ENCODE measurements around the gene LAMA3. TPM values are rescaled to one million over a fixed set of nuclear protein-coding genes. Genes with fewer than 3 reads are reported as not detected.
A peak's percentile ranks its signal among the peaks of the same experiment; 100 is the strongest.

The LAMA3 gene
- total RNA-seq, 2 donors from 2014 or later: 5.0 to 6.4 TPM

GRCh38 chr18:23650968-23651927, 38.0 kb upstream of the LAMA3 start:
- no peaks in the 10 kb centered on the region for H3K27me3 ChIP-seq
- H3K9me3 ChIP-seq: no peaks in the 10 kb centered on the region
- peaks cover 0 to 10% of the 10 kb centered on the region in 2 donors for H3K4me1 ChIP-seq
- DNase-seq (ENCODE audit: low spot score): no peak
- H3K36me3 ChIP-seq: no peaks in the 10 kb centered on the region
- no peak for TF ChIP-seq CTCF (IDR thresholded peaks at IDR 0.05)
- H3K27ac ChIP-seq: no peak overlapping the region
- no peak overlapping the region for H3K4me3 ChIP-seq

DNA sequence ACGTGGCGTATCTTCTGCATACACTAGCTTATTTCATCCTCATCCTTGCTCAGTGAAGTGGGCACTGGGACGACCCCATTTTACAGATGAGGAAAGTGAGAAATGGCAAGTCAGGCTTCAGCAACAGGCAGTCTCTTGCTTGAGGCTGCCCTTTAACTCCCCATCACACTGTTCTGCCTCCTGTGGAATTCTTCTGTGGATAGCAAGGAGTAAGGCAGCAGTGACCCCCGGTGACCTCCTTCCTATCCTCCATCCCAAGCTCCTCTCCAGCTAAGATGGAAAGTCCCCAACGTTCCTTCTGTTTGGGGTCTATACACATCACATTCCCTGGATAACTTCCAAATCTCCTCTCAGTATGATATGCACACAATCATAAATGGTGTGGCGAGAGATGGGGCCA, 37.0 kb upstream of the LAMA3 start:
- H3K27me3 ChIP-seq: no peaks in the 10 kb centered on the region
- DNase-seq (ENCODE audit: low spot score): no peak
- peaks cover 0 to 10% of the 10 kb centered on the region in 2 donors for H3K4me1 ChIP-seq
- H3K36me3 ChIP-seq: no peaks in the 10 kb centered on the region
- no peak for TF ChIP-seq CTCF (IDR thresholded peaks at IDR 0.05)
- no peak overlapping the region for H3K27ac ChIP-seq
- no peak overlapping the region for H3K4me3 ChIP-seq
- H3K9me3 ChIP-seq: no peaks in the 10 kb centered on the region

GRCh38 chr18:23658285-23658684, 31.0 kb upstream of the LAMA3 start:
- no peaks in the 10 kb centered on the region for H3K36me3 ChIP-seq
- no peak overlapping the region for H3K4me3 ChIP-seq
- no peak for DNase-seq (ENCODE audit: low spot score)
- no peaks in the 10 kb centered on the region for H3K9me3 ChIP-seq
- no peaks in the 10 kb centered on the region for H3K4me1 ChIP-seq
- H3K27ac ChIP-seq: no peak overlapping the region
- no peaks in the 10 kb centered on the region for H3K27me3 ChIP-seq
- no peak for TF ChIP-seq CTCF (IDR thresholded peaks at IDR 0.05)

- no peaks in the 10 kb centered on the region for H3K27me3 ChIP-seq
- H3K4me3 ChIP-seq: peak overlapping the region; percentile 60 to 66
- no peaks in the 10 kb centered on the region for H3K4me1 ChIP-seq
- no peaks in the 10 kb centered on the region for H3K36me3 ChIP-seq
- H3K9me3 ChIP-seq: no peaks in the 10 kb centered on the region
- no peak overlapping the region for H3K27ac ChIP-seq
- no peak for TF ChIP-seq CTCF (IDR thresholded peaks at IDR 0.05)
- DNase-seq (ENCODE audit: low spot score): no peak
Measured at GRCh38 chr18:23661735-23662308, 27.4 kb upstream of the LAMA3 start.

- peak within 1 kb of the TSS; percentile 56 to 58 for H3K27ac ChIP-seq
- no peaks in the 10 kb centered on the region for H3K27me3 ChIP-seq
- H3K4me3 ChIP-seq: peak within 1 kb of the TSS; percentile 60 to 66
- H3K4me1 ChIP-seq: no peaks in the 10 kb centered on the region
- no peak for DNase-seq (ENCODE audit: low spot score)
- no peak for TF ChIP-seq CTCF (IDR thresholded peaks at IDR 0.05)
- H3K9me3 ChIP-seq: no peaks in the 10 kb centered on the region
- H3K36me3 ChIP-seq: no peaks in the 10 kb centered on the region
Measured at GRCh38 chr18:23662309-23663263, 26.7 kb upstream of the LAMA3 start, which contains the start of gene ANKRD29. ANKRD29 (minus strand) TSS chr18:23662911; CDS start chr18:23662730, 181 bp downstream.

Measured in right atrium auricular region (tissue), 2 donors.